MG63 (cell line): ENCODE data around the gene PKD2. TPM values are rescaled to one million over a fixed set of nuclear protein-coding genes. Genes with fewer than 3 reads are reported as not detected.
"Not testable (repeated sequence)": the region's sequence is repeated elsewhere in the genome, so short reads cannot be mapped to it uniquely, and the experiment has no call there.

ENCODE experiments used
- DNase-seq: peaks from one replicate; pipeline ENCODE4 v3.0.0-alpha.2; 2020
- H3K27me3 ChIP-seq: fragments of 250-450 bp; sonication (Bioruptor Pico); 2 replicates; pipeline ENCODE4 v1.5.1; 2020; ENCODE audit warnings: mild to moderate bottlenecking, moderate library complexity
- H3K36me3 ChIP-seq: fragments of 250-450 bp; sonication (Bioruptor Pico); 2 replicates; pipeline ENCODE4 v1.5.1; 2020; ENCODE audit warnings: mild to moderate bottlenecking, moderate library complexity
- H3K4me3 ChIP-seq: fragments of 250-450 bp; sonication (Bioruptor Pico); 2 replicates; pipeline ENCODE4 v1.5.1; 2020; ENCODE audit warnings: mild to moderate bottlenecking, moderate library complexity
- H3K9me3 ChIP-seq: fragments of 250-450 bp; sonication (Bioruptor Pico); 2 replicates; pipeline ENCODE4 v1.5.1; 2020; ENCODE audit warnings: mild to moderate bottlenecking, moderate library complexity
- total RNA-seq: library from RNA; depleted of rRNA; stranded (reverse); fragments of >200 nt; shearing (Covaris generic); gene quantifications from 2 replicates; pipeline ENCODE4 v1.2.3, GENCODE V29; 2014; ENCODE audit warnings: low replicate concordance

The PKD2 gene
- total RNA-seq, 1 experiment from 2014 or later: 9.0 TPM

DNA sequence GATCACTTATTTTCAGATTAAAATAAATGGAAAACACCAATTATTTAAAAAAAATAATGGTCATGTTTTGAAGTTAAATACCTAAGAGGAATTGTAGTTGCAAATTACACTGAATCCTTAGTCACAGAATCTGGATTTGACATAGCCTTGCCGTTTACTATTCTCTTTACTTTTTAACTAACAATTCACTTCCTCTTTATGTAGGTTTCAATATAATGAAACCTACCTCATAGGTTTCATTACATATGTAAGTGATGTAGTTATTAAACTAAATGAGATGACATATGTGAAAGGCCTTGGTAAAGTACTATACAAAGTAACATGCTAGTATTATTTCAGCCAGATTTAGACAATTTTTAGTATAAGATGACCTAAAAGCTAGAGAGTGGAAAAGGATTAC is 25.4 kb upstream of the PKD2 start:
- Histone ChIP-seq H3K27me3 (no peaks in the 10 kb centered on the region; the same call in 1 of the 2 replicates), H3K4me3 (no peak overlapping the region), H3K36me3 (no peaks in the 10 kb centered on the region), H3K9me3 (no peaks in the 10 kb centered on the region)
- DNase-seq: no peak

DNA sequence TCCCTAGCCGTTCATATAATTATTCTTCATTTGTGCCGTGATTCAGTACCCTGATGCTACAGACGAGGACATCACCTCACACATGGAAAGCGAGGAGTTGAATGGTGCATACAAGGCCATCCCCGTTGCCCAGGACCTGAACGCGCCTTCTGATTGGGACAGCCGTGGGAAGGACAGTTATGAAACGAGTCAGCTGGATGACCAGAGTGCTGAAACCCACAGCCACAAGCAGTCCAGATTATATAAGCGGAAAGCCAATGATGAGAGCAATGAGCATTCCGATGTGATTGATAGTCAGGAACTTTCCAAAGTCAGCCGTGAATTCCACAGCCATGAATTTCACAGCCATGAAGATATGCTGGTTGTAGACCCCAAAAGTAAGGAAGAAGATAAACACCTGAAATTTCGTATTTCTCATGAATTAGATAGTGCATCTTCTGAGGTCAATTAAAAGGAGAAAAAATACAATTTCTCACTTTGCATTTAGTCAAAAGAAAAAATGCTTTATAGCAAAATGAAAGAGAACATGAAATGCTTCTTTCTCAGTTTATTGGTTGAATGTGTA is 24.9 kb upstream of the PKD2 start:
- no peak for DNase-seq

DNA sequence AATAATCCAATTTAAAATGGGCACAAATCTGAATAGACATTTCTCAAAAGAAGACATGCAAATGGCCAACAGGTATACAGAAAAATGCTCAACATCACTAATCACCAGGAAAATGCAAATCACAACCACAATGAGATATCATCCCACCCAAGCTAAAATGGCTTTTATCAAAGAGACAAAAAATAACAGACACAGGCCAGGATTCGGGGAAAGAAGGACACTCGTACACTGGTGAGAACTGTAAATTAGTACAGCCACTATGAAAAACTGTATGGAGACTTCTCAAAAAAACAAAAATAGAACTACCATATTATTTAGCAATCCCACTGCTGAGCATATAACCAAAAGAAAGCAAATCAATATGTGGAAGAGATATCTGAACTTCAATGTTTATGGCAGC is 23.4 kb upstream of the PKD2 start:
- H3K4me3 ChIP-seq: no peak overlapping the region
- no peak for DNase-seq
- H3K27me3 ChIP-seq: no peaks in the 10 kb centered on the region
- no peaks in the 10 kb centered on the region for H3K9me3 ChIP-seq
- no peaks in the 10 kb centered on the region for H3K36me3 ChIP-seq

More for the DNA sequence above, 24.9 kb upstream of the PKD2 start:
- Histone ChIP-seq H3K4me3 (no peak overlapping the region), H3K27me3 (no peaks in the 10 kb centered on the region; the same call in 1 of the 2 replicates), H3K9me3 (no peaks in the 10 kb centered on the region), H3K36me3 (no peaks in the 10 kb centered on the region)

DNA sequence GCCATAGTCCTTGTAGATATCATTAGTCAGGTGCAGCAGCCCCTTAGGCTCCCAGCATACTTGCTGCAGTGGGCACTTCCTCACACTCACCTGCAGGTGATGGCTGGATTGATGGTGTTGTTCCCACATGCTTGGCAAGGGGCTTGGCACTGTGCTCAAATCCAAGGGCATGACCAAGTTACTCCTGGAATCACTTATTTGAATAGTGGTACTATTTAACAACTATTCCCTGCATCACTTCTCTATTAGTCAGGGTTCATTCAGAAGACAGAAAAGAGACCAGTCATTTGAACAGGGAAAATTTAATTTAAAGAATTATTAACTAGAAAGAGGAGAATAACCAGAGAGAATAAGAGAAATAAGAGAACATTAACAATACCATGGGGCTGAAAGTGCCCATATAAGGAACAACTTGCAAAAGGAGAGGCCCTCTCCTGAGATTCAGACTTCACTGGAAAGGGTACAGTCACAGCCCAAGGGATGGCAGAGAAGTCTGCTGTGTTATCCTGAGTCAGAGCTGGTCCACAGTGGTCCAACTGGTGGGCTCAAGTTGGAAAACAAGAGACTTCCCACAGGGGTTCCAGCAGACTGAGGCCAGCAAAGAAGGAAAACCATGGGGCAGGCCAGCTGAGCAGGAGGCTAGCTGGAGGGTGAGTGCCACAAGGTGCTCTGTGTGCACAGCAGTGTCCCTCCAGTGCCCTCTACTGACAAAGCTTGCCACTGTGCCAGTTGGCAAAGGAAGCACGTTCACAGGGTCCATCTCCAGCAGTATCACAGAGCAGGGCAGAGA is 22.1 kb upstream of the PKD2 start:
- peak; percentile 37 for DNase-seq
- Histone ChIP-seq H3K4me3 (no peak overlapping the region), H3K36me3 (no peaks in the 10 kb centered on the region), H3K9me3 (no peaks in the 10 kb centered on the region), H3K27me3 (no peaks in the 10 kb centered on the region)

DNA sequence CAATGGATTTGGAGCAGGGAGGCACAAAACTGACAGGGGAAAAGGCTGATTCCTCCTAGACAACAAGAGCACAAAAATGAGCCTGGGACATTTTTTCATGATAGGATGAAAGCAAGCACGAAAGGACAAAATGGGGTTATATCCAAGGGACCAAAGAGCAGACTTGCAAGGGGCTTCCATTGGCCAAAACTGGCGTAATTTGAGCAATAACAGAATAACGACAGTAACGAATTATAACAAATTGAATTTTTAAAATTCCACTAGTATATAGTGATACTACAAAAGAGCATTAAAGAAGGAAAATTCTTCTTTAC is 21.6 kb upstream of the PKD2 start:
- no peak for DNase-seq
- H3K9me3 ChIP-seq: no peaks in the 10 kb centered on the region
- no peaks in the 10 kb centered on the region for H3K36me3 ChIP-seq
- H3K4me3 ChIP-seq: no peak overlapping the region
- H3K27me3 ChIP-seq: no peaks in the 10 kb centered on the region

DNA sequence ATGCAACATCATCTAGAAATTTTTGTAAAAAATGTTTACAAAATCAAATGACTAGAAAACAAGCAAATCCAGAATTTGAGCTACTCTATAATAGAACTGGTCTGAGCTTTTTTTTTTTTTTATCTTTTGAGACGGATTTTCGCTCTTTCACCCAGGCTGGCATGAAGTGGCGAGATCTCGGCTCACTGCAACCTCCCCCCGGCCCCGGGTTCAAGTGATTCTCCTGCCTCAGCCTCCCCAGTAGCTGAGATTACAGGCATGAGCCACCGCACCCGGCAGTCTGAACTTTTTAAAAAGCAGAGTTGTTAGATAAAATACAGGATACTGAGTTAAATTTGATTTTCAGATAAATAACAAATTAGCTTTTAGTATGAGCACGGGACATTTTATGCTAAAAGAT is 20.9 kb upstream of the PKD2 start:
- Histone ChIP-seq H3K9me3 (no peaks in the 10 kb centered on the region), H3K4me3 (no peak overlapping the region), H3K36me3 (no peaks in the 10 kb centered on the region), H3K27me3 (no peaks in the 10 kb centered on the region)
- DNase-seq: no peak

DNA sequence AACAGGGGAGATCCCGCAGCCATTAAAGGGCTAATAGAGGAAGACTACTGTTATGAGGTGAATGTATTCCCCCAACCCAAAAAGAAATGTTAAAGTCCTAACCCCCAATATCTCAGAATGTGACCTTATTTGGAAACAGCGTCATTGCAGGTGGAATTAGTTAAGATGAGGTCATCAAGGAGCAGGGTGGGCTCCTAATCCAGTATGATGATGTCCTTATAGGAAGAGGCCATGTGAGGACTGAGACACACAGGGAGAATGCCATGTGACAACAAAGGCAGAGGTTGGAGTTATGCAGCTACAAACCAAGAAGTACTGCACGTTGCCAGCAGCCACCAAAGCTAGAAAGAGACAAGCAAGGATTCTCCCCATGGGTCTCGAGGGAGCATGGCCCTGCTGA is 17.7 kb upstream of the PKD2 start:
- H3K27me3 ChIP-seq: no peaks in the 10 kb centered on the region
- H3K4me3 ChIP-seq: no peak overlapping the region
- H3K9me3 ChIP-seq: no peaks in the 10 kb centered on the region

DNA sequence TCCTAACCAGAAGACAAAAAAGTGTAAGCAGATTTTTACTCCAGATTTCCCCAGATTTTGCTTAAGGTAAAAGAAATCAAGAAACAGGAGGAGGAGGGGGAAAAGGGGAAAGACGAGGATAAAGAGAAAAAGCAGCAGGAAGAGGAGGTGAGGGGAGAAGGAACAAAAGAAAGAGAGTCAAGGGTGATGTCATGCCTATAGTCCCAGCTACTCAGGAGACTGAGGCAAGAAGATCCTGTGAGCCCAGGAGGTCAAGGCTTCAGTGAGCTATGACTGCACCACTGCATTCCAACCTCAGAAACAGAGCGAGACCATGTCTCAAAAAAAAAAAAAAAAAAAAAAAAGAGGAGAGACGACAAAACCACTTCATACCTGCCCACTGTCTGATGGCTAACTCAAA is 12.0 kb upstream of the PKD2 start:
- no peaks in the 10 kb centered on the region for H3K36me3 ChIP-seq
- no peak for DNase-seq
- H3K4me3 ChIP-seq: no peak overlapping the region
- H3K9me3 ChIP-seq: no peaks in the 10 kb centered on the region
- no peaks in the 10 kb centered on the region for H3K27me3 ChIP-seq

More for the DNA sequence above, 17.7 kb upstream of the PKD2 start:
- no peak for DNase-seq
- no peaks in the 10 kb centered on the region for H3K36me3 ChIP-seq

DNA sequence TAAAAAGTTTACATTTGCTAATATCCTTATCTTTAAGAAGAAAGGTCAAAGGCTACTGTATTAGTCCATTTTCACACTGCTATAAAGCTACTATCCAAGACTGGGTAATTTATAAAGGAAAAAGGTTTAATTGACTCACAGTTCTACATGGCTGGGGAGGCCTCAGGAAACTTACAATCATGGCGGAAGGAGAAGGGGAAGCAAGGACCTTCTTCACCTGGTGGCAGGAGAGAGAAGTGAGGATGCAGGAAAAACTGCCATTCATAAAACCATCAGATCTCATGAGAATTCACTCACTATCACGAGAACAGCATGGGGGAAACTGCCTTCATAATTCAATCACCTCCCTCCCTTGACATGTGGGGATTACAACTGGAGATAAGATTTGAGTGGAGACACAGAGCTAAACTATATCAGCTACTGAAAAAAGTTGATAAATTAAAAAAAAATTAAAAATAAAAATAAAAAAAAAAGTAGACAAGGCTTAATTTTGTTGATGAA is 8.2 kb upstream of the PKD2 start:
- not testable (repeated sequence) for H3K4me3 ChIP-seq, DNase-seq, H3K27me3 ChIP-seq, H3K9me3 ChIP-seq, H3K36me3 ChIP-seq

DNA sequence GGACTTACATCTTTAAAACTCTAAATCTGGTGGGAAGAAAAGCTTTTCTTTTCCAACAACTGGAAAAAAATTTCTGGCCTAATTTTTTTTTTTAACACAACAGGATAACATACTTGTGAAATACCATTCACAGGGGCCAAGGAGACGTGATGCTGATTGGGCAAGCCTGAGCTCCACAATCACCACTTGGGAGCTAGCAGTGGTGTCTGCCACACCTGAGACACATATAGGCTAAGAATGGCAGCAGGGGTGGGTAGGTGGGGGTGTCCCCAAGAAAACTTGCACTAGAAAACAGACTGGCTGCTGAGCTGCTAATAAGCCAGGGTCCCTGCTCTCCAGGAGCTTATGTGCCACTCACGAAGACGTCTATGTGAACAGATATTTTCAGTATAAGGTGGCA is 5.6 kb upstream of the PKD2 start:
- no peak for DNase-seq

DNA sequence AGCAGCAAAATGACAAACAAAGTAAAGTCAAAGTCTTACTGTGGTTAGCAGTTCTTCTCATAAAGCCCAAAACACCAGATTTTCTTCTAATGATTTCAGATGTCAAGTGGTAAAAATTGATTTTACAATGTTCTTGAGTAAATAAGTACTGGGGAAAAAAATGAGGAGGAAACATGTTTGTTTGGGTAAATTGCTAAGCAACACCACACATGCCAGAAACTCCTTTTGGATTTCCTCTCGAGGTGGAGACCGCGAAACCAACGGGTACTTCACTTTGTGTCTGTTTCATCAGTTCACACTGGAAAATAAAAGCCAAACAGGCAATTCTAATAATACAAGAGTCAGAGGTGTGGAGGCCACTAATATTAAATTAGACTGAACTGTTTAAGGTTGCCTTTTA is 4.6 kb upstream of the PKD2 start:
- H3K27me3 ChIP-seq: no peaks in the 10 kb centered on the region
- no peaks in the 10 kb centered on the region for H3K36me3 ChIP-seq
- no peaks in the 10 kb centered on the region for H3K9me3 ChIP-seq
- no peak overlapping the region for H3K4me3 ChIP-seq
- no peak for DNase-seq

More for the DNA sequence above, 5.6 kb upstream of the PKD2 start:
- no peaks in the 10 kb centered on the region for H3K36me3 ChIP-seq
- no peaks in the 10 kb centered on the region for H3K27me3 ChIP-seq
- no peaks in the 10 kb centered on the region for H3K9me3 ChIP-seq
- H3K4me3 ChIP-seq: no peak overlapping the region

DNA sequence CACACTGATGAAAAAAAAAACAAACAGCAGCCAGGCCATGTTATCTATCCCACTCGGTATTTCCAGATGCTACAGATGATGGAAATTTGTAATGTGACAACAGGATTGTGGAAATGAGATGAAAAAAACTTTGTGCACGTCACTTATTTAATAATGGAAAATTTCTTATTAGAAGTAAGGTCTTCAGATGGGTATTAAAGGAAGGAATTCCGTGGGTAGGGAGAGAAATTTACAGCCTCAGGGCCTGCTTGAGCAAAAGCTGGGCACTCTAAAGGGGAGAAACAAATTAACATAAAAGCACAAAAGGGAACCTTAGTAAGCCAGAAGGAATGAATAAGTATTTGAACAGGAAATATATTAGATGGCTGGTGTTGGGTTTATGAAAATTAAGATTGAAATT is 4.2 kb upstream of the PKD2 start:
- no peak for DNase-seq
- no peaks in the 10 kb centered on the region for H3K9me3 ChIP-seq
- H3K27me3 ChIP-seq: no peaks in the 10 kb centered on the region
- H3K36me3 ChIP-seq: no peaks in the 10 kb centered on the region
- H3K4me3 ChIP-seq: no peak overlapping the region

DNA sequence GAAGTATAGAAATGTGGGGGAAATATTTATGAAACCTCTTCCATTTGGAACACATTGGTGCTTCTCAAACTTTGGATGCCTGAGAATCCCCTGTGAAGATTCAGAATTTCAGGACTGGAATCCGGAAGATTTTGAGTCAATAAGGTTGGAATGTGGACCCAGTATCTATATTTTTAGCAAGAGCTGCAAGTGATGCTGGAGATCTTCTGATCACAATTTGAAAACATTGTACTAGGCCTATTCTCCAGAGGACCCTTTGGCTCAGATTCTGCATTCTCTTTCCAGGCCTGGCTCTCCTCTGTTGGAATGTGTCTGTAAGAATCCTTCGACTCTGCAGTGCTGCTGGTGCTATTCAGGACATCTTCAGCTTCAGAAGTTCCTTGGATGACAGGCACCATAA is 2.4 kb upstream of the PKD2 start:
- H3K36me3 ChIP-seq: no peaks in the 10 kb centered on the region
- H3K9me3 ChIP-seq: no peaks in the 10 kb centered on the region
- no peak overlapping the region for H3K4me3 ChIP-seq
- no peaks in the 10 kb centered on the region for H3K27me3 ChIP-seq
- no peak for DNase-seq

DNA sequence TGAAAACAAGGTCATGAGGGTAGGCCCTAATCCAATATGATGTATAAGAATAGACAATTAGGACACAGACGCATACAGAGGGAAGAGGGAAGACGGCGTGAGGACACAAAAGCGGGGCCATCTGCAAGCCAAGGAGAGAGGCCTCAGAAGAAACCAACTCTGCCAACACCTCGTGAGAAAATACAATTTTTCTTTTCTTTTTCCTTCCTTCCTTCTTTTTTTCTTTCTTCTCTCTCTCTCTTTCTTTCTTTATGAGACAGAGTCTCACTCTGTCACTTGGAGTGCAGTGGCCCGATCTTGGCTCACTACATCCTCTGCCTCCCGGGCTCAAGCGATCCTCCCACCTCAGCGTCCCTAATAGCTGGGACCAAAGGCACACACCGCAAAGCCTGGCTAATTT is 1.5 kb upstream of the PKD2 start:
- Histone ChIP-seq H3K27me3 (no peaks in the 10 kb centered on the region), H3K4me3 (no peak overlapping the region), H3K9me3 (no peaks in the 10 kb centered on the region), H3K36me3 (no peaks in the 10 kb centered on the region)
- DNase-seq: no peak

DNA sequence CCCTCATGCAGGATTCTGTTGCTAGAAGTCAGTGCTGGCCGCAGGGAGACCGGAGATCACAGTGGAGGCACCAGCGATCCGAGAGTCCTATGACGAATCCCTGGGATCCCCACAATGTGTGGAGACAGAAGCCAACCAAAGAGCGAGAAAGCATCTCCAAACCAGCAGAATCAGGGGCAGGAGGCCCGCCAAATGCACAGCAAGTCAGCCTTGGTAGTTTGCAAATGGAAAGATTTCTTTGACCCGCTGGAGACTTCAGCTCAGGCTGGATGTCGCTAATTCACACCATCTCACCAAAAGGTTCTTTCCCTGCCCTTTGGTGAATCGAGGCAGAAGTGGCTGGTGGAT is 505 bp upstream of the PKD2 start:
- no peak for DNase-seq
- Histone ChIP-seq H3K4me3 (peak overlapping the region; percentile 60), H3K36me3 (no peaks in the 10 kb centered on the region), H3K9me3 (no peaks in the 10 kb centered on the region), H3K27me3 (no peaks in the 10 kb centered on the region)

DNA sequence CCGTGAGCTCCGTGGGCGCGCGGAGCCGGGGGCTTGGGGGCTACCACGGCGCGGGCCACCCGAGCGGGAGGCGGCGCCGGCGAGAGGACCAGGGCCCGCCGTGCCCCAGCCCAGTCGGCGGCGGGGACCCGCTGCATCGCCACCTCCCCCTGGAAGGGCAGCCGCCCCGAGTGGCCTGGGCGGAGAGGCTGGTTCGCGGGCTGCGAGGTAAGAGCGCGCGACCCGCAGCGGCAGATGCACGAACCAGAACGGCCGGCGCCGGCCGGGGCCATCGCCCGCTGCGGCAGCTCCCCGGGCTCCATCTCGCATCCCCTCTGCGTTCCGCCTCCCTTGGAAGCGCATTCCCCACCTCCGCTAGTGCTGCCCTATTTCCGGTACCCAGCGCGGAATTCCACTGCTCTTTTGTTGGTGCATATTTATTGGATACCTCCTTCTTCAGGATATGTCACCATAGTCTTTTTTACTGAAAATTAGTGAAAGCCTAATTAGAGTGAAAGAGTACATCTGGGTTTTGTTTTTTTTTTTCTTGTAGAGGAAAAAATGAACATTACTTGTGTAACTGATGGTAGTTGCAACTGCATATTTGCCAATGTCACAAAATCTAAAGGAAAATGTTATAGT is 797 bp downstream of the PKD2 start:
- Histone ChIP-seq H3K27me3 (no peaks in the 10 kb centered on the region), H3K36me3 (no peaks in the 10 kb centered on the region), H3K4me3 (peak overlapping the region; percentile 60), H3K9me3 (no peaks in the 10 kb centered on the region)
- DNase-seq: peak; percentile 51

DNA sequence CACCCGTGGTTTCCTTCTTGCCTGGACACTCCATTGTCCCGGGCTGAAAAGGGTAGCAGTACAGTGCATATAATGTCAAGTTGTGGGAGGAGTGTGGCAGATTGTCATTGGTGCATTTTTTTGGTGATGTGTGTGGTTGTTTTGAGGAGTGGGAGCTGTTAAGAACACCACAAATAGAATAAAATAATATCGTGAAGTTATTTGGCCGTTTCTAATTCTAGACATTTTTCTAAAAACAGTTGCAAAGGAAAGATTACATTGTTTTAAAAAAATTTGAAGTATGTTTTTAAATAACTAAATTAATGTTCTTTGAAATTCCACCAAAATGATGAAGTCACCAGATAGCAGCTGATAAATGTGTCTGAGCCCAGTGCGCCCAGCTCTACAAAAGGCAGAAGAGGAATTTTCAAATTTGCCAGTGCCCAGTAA is 1.3 kb downstream of the PKD2 start:
- Histone ChIP-seq H3K4me3 (peak overlapping the region; percentile 60), H3K36me3 (no peaks in the 10 kb centered on the region), H3K9me3 (no peaks in the 10 kb centered on the region), H3K27me3 (no peaks in the 10 kb centered on the region)
- no peak for DNase-seq

DNA sequence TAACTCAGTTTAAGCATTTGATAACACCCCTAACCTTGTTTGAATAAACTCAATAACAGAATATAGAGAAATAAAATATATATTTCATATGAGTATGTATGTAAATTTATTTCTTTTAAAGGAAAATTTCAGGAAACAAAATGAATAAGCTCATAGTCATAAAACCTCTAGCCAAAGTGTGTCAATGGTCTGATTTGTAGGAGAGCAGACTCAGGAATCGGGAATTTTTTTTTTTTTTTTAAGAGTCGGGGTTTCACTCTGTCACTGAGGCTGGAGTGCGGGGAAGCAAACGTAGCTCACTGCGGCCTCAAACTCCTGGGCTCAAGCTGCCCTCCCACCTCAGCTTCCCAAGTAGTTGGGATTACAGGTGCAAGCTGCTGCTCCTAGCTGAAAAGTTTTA is 2.4 kb downstream of the PKD2 start:
- Histone ChIP-seq H3K4me3 (peak overlapping the region; percentile 60), H3K36me3 (no peaks in the 10 kb centered on the region)
- DNase-seq: no peak

More for the DNA sequence above, 2.4 kb downstream of the PKD2 start:
- Histone ChIP-seq H3K27me3 (no peaks in the 10 kb centered on the region), H3K9me3 (no peaks in the 10 kb centered on the region)
